PC-9 (cell line): Measurements from ENCODE around the gene CEL. TPM values are rescaled to one million over a fixed set of nuclear protein-coding genes. Genes with fewer than 3 reads are reported as not detected.

Experiments used
- BruUV-seq: library from RNA; stranded (reverse); fragments of 400-500 nt; replicated peaks from 2 replicates; lab custom pipeline; 2021; lab: Mats Ljungman, UMichigan
- CTCF ChIA-PET: fragments of 300-600 bp; sonication (Branson Sonifier 250); formaldehyde crosslinking; loops from one replicate; lab custom pipeline; 2022; ENCODE audit warnings: antibody characterized with exemption; lab: Charles Lee
- POLR2A ChIA-PET: fragments of 300-600 bp; sonication (Branson Sonifier 250); formaldehyde crosslinking; loops from one replicate; lab custom pipeline; 2022; ENCODE audit warnings: antibody characterized with exemption; ENCODE audit not compliant: unreplicated experiment; lab: Charles Lee
- DNase-seq, 2 experiments: peaks; one replicate each; pipeline versions ENCODE4 v3.0.0 to v3.0.0-alpha.2; 2015 to 2022; ENCODE audit warnings: mixed read lengths in 1 of 2
- H2AFZ ChIP-seq: fragments of 200-600 bp; sonication (generic); 2 replicates; pipeline ENCODE4 v1.8.1; 2017; ENCODE audit warnings: antibody characterized with exemption
- H3F3A ChIP-seq: fragments of 200-600 bp; sonication (generic); 2 replicates; pipeline ENCODE4 v1.8.1; 2017; ENCODE audit warnings: antibody characterized with exemption, mild to moderate bottlenecking, low read depth; ENCODE audit not compliant: insufficient read depth
- H3K27ac ChIP-seq: fragments of 200-600 bp; sonication (generic); 2 replicates; pipeline ENCODE4 v1.6.1; 2016; ENCODE audit warnings: mixed run types
- H3K27me3 ChIP-seq: fragments of 200-600 bp; sonication (generic); 2 replicates; pipeline ENCODE4 v1.6.1; 2016; ENCODE audit warnings: low read depth, mixed run types; ENCODE audit not compliant: insufficient read depth
- H3K36me3 ChIP-seq: fragments of 200-600 bp; sonication (generic); 2 replicates; pipeline ENCODE4 v1.6.1; 2016; ENCODE audit warnings: low read depth, mixed run types
- H3K4me1 ChIP-seq: fragments of 200-600 bp; sonication (generic); replicated peaks from 2 replicates; pipeline ENCODE4 v1.6.1; 2016; ENCODE audit warnings: mixed run types; ENCODE audit not compliant: insufficient read depth
- H3K4me2 ChIP-seq: fragments of 200-600 bp; sonication (generic); 2 replicates; pipeline ENCODE4 v1.6.1; 2017; ENCODE audit warnings: mixed run types
- H3K4me3 ChIP-seq: fragments of 200-600 bp; sonication (generic); 2 replicates; pipeline ENCODE4 v1.6.1; 2016; ENCODE audit warnings: mixed run types
- H3K79me2 ChIP-seq: fragments of 200-600 bp; sonication (generic); 2 replicates; pipeline ENCODE4 v1.6.1; 2017; ENCODE audit warnings: low read depth, mixed run types
- H3K9me2 ChIP-seq: fragments of 200-600 bp; sonication (generic); 2 replicates; pipeline ENCODE4 v1.8.1; 2017; ENCODE audit warnings: mild to moderate bottlenecking; ENCODE audit not compliant: insufficient read depth
- H3K9me3 ChIP-seq: fragments of 200-600 bp; sonication (generic); 2 replicates; pipeline ENCODE4 v1.8.1; 2016; ENCODE audit warnings: low read depth; ENCODE audit not compliant: insufficient read depth
- H4K20me1 ChIP-seq: fragments of 200-600 bp; sonication (generic); 2 replicates; pipeline ENCODE4 v1.8.1; 2017; ENCODE audit not compliant: insufficient read depth
- EZH2 ChIP-seq: fragments of 200-600 bp; sonication (generic); IDR thresholded peaks from 2 replicates; pipeline ENCODE4 v1.8.0; 2017; ENCODE audit warnings: antibody characterized with exemption, low read depth
- intact Hi-C: fragments of 100-400 bp; cut with micrococcal nuclease; formaldehyde crosslinking; loops from one replicate; pipeline ENCODE4 v1.10.0; 2022; ENCODE audit not compliant: unreplicated experiment
- total RNA-seq: library from RNA; stranded (reverse); gene quantifications from 2 replicates; pipeline ENCODE4 v1.2.3, GENCODE V29; 2021
- TF ChIP-seq, protein P1 (sequence below): fragments of 200-600 bp; sonication (generic); conservative IDR thresholded peaks from 2 replicates; pipeline ENCODE4 v1.6.1; 2017; ENCODE audit warnings: mixed run types, antibody characterized with exemption, mild to moderate bottlenecking, moderate library complexity

The CEL gene
- total RNA-seq, 1 experiment from 2014 or later: 2.7 TPM

DNA sequence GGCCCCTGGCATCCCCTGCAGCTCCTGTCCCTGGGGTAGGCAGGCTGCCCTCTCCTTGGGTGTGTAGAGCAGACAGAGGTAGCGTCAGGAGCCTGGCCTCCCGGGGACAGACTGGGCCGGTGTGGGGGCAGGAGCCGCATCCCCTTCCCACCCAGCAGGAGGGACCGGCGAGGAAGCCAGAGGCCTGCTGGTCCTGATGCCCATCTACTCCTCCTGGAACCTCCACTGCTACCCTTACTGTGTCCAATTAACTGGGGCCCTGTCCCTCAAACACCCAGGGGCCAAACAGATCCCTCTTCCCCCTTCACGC is 43.6 kb downstream of the CEL start:
- ChIA-PET CTCF (interaction anchor here (1.6 kb wide), 1 partner anchor 39 kb away, joined by 6 read pairs; no protein-coding TSS in a partner anchor), POLR2A (no interaction called here)
- Histone ChIP-seq H3F3A (no peaks in the 10 kb centered on the region), H2AFZ (no peak overlapping the region), H3K27ac (no peak overlapping the region), H4K20me1 (no peaks in the 10 kb centered on the region), H3K4me3 (no peak overlapping the region), H3K79me2 (no peaks in the 10 kb centered on the region), H3K9me3 (no peaks in the 10 kb centered on the region), H3K27me3 (no peaks in the 10 kb centered on the region), H3K9me2 (no peaks in the 10 kb centered on the region), H3K4me2 (no peak overlapping the region), H3K36me3 (peaks cover 6% of the 10 kb centered on the region), H3K4me1 (peaks cover 12% of the 10 kb centered on the region)
- BruUV-seq: no TSS peak
- DNase-seq: no peak
- TF ChIP-seq EZH2: no peak
- TF ChIP-seq, protein P1, sequence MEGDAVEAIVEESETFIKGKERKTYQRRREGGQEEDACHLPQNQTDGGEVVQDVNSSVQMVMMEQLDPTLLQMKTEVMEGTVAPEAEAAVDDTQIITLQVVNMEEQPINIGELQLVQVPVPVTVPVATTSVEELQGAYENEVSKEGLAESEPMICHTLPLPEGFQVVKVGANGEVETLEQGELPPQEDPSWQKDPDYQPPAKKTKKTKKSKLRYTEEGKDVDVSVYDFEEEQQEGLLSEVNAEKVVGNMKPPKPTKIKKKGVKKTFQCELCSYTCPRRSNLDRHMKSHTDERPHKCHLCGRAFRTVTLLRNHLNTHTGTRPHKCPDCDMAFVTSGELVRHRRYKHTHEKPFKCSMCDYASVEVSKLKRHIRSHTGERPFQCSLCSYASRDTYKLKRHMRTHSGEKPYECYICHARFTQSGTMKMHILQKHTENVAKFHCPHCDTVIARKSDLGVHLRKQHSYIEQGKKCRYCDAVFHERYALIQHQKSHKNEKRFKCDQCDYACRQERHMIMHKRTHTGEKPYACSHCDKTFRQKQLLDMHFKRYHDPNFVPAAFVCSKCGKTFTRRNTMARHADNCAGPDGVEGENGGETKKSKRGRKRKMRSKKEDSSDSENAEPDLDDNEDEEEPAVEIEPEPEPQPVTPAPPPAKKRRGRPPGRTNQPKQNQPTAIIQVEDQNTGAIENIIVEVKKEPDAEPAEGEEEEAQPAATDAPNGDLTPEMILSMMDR: no peak
- intact Hi-C loops: no loop called here

DNA sequence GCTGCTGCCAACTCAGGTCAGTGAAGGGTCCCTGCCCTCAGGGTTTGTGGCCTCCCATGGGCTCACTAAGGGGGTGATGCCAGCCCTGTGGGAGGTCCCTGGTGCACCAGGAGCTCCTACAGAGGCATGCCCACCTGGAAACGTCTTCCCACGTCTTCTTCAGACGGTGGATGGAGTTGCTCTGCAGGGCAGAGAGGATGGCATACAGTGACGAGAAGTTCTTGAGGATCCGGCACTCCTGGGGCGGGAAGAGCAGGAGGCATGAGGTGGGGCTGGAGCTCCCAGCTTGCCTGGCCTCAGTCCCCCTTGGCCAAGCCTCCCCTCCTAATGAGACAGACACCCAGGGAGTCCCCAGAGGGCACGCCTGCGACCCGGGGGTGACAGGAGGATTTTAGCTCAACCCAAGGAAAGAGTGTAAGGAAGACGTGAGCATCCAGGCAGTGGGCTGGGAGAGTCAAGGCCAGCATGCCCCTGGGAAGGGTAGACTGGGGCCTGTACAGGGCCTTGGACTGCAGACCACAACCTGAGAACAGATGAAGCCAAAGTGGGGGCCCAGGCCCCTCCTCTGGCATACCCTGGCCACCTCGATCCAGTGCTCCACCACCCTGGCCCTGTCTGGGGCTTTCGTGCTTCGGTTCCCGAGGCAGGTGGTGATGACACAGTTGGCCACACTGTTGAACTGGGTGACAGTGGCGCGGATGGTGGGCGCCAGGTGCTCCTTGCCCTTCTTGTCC is 44.9 kb downstream of the CEL start:
- no peak overlapping the region for H3K4me3 ChIP-seq
- CTCF ChIA-PET: interaction anchor here (0.6 to 1.6 kb wide), 3 partner anchors 38 to 42 kb away, joined by 3 to 6 read pairs (median 3); no protein-coding TSS in a partner anchor
- POLR2A ChIA-PET: interaction anchor here (0.6 kb wide), 1 partner anchor 1388 kb away, joined by 10 read pairs; no protein-coding TSS in a partner anchor

DNA sequence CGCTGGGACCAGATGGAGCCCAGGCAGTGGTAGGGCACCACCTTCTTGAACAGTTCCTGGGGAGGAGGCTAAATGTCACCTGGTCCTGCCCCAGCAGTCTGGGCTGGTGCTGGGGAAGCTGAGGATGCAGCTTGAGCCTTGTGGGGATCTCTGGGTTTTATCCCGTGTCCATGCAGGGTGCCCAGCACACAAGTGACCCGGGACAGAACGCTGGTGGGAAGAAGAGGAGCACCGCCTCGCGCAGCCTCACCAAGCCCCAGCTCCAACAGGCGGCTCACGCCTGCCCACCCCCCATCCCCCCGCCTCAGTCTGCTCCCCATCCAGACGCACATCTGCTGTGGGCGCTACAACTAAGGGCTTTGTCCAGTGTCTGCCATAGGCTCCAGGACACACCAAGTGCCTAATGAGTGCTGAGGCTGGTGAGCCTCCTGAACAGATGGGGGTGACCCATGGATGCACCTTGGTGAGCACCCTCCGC is 45.5 kb downstream of the CEL start:
- intact Hi-C loops: no loop called here
- POLR2A ChIA-PET: interaction anchor here (0.6 kb wide), 2 partner anchors 145 to 1388 kb away, joined by 5 to 10 read pairs; no protein-coding TSS in a partner anchor
- DNase-seq: no peak
- no peaks in the 10 kb centered on the region for H3K9me2 ChIP-seq
- no peak overlapping the region for H2AFZ ChIP-seq
- no peaks in the 10 kb centered on the region for H3K79me2 ChIP-seq
- peaks cover 12% of the 10 kb centered on the region for H3K4me1 ChIP-seq
- no peaks in the 10 kb centered on the region for H3K27me3 ChIP-seq
- H3F3A ChIP-seq: no peaks in the 10 kb centered on the region
- H3K4me2 ChIP-seq: no peak overlapping the region
- H4K20me1 ChIP-seq: 0 out of 2 replicates have a peak, but pooled peaks cover 6% of the 10 kb centered on the region
- H3K27ac ChIP-seq: no peak overlapping the region
- H3K36me3 ChIP-seq: no peaks in the 10 kb centered on the region
- BruUV-seq: no TSS peak
- no peak for TF ChIP-seq EZH2
- TF ChIP-seq, protein P1: no peak
- no peak overlapping the region for H3K4me3 ChIP-seq
- H3K9me3 ChIP-seq: no peaks in the 10 kb centered on the region
- CTCF ChIA-PET: no interaction called here

More for the DNA sequence above, 44.9 kb downstream of the CEL start:
- Histone ChIP-seq H3K9me3 (no peaks in the 10 kb centered on the region), H3K36me3 (peaks cover 1% of the 10 kb centered on the region; the same call in 1 of the 2 replicates), H3K79me2 (no peaks in the 10 kb centered on the region), H4K20me1 (0 out of 2 replicates have a peak, but pooled peaks cover under 1% of the 10 kb centered on the region), H2AFZ (no peak overlapping the region), H3K9me2 (no peaks in the 10 kb centered on the region), H3K4me2 (no peak overlapping the region), H3K27ac (no peak overlapping the region), H3F3A (no peaks in the 10 kb centered on the region), H3K4me1 (peaks cover 12% of the 10 kb centered on the region), H3K27me3 (no peaks in the 10 kb centered on the region)
- DNase-seq: no peak
- no TSS peak for BruUV-seq
- intact Hi-C loops: no loop called here
- TF ChIP-seq EZH2: no peak
- TF ChIP-seq, protein P1: no peak
